Renal cortex interstitium (tissue), 11 donors: ENCODE results near the gene NUBPL. TPM values are rescaled to one million over a fixed set of nuclear protein-coding genes. Genes with fewer than 3 reads are reported as not detected.
"Not testable (repeated sequence)": the region's sequence is repeated elsewhere in the genome, so short reads cannot be mapped to it uniquely, and the experiment has no call there.

Experiments
- DNase-seq, 11 donors: peaks; one replicate each; pipeline ENCODE4 v3.0.0-alpha.2; 2013; ENCODE audit warnings: low read depth in 9 of 11, low spot score in 4 of 11; ENCODE audit errors: extremely low read depth in 1 of 11
- polyA plus RNA-seq, 3 donors: library from polyadenylated mRNA; unstranded; fragments of 120-200 nt; gene quantifications; one replicate each; pipeline ENCODE4 v1.2.1, GENCODE V29; 2013; ENCODE audit not compliant: insufficient read length in 3 of 3

NUBPL gene
- polyA plus RNA-seq, 3 donors: 14.3 to 18.5 (median 16.0) TPM

- no peak for DNase-seq
These were observed 141.9 kb downstream of the NUBPL start for GRCh38 chr14:31703056-31703455.

- DNase-seq: no peak
These were observed 144.5 kb downstream of the NUBPL start for GRCh38 chr14:31705731-31706130.

GRCh38 chr14:31708661-31709060, 147.5 kb downstream of the NUBPL start:
- not testable (repeated sequence) for DNase-seq

GRCh38 chr14:31712244-31713127, 151.3 kb downstream of the NUBPL start:
- DNase-seq: no peak

- no peak for DNase-seq
These were observed 155.0 kb downstream of the NUBPL start for GRCh38 chr14:31716208-31716607.

GRCh38 chr14:31717294-31718085, 156.3 kb downstream of the NUBPL start:
- no peak for DNase-seq

GRCh38 chr14:31718585-31718984, 157.4 kb downstream of the NUBPL start:
- DNase-seq: no peak

GRCh38 chr14:31718985-31719384, 157.8 kb downstream of the NUBPL start:
- DNase-seq: no peak

- DNase-seq: no peak
These were observed 165.1 kb downstream of the NUBPL start for GRCh38 chr14:31726337-31726736.

- DNase-seq: no peak
These were observed 166.6 kb downstream of the NUBPL start for GRCh38 chr14:31727797-31728196.

- DNase-seq: no peak
These were observed 179.5 kb downstream of the NUBPL start for GRCh38 chr14:31740688-31741087.

- no peak for DNase-seq
These were observed 184.5 kb downstream of the NUBPL start for GRCh38 chr14:31745741-31746140.

- DNase-seq: no peak
These were observed 185.1 kb downstream of the NUBPL start for GRCh38 chr14:31746326-31746725.

- no peak for DNase-seq
These were observed 188.1 kb downstream of the NUBPL start for GRCh38 chr14:31749275-31749674.

GRCh38 chr14:31751047-31751446, 189.8 kb downstream of the NUBPL start:
- not testable (repeated sequence) for DNase-seq

- DNase-seq: no peak
These were observed 191.9 kb downstream of the NUBPL start for GRCh38 chr14:31752867-31753661.

- no peak for DNase-seq
These were observed 197.7 kb downstream of the NUBPL start for GRCh38 chr14:31758941-31759340.

GRCh38 chr14:31760277-31760676, 199.1 kb downstream of the NUBPL start:
- no peak for DNase-seq

- no peak for DNase-seq
These were observed 200.1 kb downstream of the NUBPL start for GRCh38 chr14:31761325-31761724.
